Frontal cortex (tissue), 4 donors: ENCODE measurements around the gene GATA2. TPM values are rescaled to one million over a fixed set of nuclear protein-coding genes. Genes with fewer than 3 reads are reported as not detected.
A peak's percentile ranks its signal among the peaks of the same experiment; 100 is the strongest.

Experiments used
- DNase-seq, 2 donors: peaks; one replicate each; pipeline ENCODE4 v3.0.0; 2012; ENCODE audit warnings: low spot score in 2 of 2
- FAIRE-seq: peaks from 2 replicates; lab custom pipeline; 2012; peaks lifted over from hg19 to GRCh38; lab: Jason Lieb, UNC
- total RNA-seq: library from RNA; depleted of rRNA; stranded (reverse); fragments of >200 nt; gene quantifications from one replicate; pipeline ENCODE4 v1.2.3, GENCODE V29; 2014
- donor health status: control.
- donor health status: control.
- donor health status: control.

The GATA2 gene
- 0.41 TPM for total RNA-seq

DNA sequence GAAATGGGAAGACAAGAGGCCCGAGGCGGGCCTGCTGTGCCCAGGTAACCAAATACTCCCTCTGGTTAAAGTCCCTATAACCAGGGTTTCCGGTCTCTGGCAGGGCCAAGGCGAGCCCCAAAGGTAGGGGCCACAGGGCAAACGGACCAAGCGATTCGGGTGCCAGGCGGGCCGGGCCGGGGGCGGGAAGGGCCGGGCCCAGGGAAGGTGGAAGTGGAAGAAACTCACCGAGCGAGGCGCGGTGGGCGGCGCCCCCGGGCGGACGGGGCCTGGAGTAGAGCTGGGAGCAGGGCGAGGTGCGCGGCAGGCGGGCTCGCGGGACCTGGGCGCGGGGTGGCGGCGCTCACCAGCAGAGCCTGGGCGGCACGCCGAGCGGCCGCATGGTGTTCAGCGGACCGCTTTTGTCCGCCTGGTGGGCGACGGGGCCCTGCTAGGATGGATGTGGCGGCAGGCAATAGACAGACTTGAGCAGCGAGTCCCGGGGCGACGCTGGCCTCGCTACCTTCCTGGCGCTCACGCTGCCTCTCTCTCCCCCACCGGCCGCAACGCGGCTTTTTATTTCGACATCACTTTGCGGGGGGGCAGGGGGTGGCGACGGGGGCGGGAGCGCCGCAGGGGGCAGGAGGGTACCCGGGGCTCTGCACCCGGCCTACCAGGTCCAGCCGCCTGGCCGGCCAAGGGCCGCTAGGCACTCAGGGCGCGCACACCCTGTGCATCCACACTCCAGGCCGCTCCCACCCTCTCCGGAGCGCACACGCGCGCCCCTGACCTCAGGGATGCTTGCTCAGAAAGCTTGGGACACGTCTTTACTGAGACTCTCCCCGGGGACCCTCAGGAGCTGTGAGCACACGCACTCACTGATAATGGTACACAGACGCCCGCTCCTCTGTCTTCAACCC, at the start of gene GATA2:
GATA2 (minus strand) TSS at position 531 of the 899 bp plus-strand sequence. CDS start 6,170 bp downstream, outside the sequence.
- DNase-seq (no peak), FAIRE-seq (no peak)

DNA sequence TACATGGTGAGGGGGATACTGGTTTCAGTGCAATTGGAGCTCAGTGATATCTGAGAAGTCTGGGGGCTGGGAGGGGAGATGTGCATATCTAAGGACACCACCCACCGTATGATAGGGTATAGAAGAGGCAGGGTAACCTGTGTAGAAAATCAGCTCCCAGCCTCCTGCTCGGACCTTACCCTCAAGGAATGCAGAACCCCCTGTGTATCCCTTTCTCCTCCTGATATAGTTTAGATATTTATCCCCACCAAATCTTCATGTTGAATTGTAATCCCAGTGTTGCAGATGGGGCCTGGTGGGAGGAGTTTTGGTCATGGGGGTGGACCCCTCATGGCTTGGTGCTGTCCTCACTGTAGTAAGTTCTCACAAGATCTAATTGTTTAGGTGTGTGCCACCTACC, 48.2 kb upstream of the GATA2 start:
- DNase-seq (no peak), FAIRE-seq (no peak)

DNA sequence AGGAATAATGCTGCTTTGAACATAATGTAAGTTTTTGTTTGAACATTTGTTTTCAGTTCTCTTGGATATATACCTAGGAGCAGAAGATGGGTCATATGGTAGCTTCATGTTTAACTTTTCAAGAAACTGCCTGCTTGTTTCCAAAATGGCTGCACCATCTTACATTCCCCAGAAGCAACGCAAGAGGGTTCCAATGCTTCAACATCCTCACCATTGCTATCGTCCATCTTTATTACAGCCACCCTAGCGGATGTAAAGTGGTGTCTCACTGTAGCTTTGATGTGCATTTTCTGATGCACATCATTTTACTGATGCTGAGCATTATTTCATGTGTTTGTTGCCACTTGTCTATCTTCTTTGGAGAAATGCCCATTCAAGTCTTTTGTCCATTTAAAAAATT, 46.4 kb upstream of the GATA2 start:
- FAIRE-seq = no peak
- no peak for DNase-seq

DNA sequence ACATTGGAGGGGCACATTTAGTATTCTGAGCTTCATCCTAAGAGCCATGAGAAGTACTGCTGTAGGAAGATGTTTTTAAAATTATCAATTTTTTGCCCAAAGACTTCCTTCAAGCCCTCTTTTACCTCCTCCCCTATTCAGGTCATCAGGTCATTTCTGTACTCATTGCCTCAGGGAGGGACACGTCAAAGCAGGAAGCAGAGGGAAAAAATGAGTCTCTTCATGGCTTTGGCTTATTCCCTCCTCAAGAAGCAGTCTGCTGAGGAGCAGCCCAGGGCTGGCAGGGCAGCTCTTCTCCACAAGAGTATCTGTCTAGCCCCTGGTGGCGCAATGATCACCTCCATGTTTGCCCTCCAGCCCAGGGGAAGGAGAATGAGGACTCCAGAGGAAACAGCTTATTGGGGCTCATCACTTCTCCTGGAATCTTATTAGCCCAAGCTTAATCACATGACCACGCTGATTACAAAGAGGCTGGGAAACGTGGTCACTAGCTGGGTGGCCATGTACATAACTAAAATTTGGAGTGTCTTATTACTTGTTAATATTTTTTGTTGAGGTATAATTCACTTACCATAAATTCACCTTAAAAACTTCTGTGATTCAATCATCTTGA, 44.2 kb upstream of the GATA2 start:
- no peak for DNase-seq
- FAIRE-seq = no peak

DNA sequence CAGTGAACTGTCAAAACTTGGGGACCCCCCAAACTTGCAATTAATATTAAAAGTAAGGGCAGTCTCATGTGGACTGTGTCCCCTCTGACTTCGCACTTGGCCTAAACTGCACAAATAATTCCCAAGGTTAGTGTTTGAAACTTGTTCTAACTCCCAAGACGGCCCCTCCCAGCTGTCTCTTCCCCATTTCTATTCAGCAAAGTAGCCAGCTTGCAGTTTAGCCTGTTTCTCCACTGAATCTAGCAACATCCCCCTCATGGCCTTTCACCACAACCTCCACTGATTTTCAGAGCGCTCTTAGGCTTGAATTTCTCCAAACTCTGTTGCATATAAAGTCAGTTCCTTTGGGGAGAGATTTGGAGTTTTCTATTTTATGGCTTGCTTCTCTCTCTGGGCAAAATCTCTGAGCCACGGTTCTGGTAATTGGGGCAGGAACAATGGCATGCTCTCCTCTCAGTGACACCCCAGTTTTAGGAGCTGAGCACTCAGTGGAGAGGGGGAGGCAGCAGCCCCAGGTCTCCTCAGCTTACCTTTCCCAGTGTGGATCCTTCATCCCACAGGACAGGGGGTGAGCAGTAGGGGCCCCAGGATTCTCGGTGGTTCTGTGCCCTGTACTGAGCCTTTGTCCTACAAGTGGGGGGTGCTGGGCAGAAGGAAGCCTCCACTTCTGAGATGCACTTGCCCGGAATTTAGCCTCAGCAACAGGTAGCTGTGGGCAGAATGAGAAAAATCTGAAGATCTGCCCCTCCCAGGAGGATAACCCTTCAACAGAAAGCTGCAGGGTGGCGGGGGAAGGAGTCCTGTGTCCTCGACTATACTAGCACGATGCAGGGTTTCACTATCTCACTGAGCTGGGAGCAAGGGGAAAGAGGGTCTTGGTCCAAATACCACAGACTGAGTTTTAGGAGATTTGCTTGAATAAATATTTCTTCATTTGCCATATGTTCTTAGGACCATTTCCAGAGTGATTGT, 39.3 kb upstream of the GATA2 start:
- DNase-seq (no peak), FAIRE-seq (no peak)

DNA sequence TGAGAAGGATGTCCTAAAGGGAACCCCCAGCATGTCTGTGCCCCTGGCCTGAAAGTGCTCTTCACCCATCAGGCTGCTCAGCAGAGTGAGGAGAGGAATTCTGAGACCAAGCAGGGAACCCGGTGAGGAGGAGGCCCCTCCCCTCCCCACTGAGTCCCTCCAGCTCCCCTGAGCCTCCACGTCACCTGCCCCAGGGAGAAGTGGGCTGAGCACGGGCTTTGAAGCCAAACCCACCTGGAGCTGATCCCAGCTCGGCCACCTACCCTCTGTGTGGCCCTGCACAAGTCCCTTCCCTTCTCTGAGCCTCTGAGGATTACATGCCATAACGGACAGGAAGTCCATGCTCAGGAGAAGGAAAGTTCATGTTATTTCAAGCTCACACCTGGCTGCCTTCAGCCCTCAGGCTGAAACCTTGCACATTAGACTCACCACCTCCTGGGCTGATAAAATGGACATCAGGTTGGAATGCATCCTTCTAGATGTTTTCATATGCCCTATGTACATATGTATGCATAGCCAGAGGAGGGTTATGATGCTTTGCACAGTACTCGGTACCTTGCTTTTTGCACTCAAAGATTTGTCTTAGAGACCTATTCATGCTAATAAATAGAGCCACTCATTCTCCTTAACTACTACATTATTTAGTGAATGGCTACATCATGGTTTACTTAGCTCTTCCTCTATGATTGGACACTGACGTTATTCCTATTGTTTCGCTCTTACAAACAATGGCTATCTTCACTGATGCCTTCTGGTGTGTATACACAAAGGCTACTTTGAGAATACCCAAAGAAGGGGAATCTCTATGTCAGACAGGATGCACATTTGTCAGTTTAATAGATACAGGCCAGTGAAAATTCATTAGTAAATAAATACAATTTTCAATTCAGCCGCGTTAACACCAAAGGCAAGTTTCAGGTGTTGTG, 31.6 kb upstream of the GATA2 start:
- FAIRE-seq = no peak

DNA sequence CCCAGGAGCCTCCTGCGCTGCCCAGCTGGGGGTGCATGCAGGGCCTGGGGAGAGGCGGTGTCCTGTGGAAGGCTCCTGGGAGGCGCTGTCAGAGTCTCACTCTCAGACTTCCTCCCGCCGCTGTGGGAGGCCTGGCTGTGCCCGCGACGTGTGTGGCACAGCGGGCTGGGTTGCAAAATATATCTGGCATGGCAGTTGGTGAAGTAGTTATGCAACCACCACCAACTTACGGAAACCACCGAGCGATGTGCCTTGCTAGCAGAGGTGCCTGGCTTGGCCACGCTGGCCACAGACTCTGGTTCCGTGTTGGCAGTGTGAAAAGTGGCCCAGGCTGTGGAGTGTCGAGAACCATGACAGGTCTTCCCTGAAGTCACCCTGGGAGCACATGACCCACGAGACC, 30.6 kb upstream of the GATA2 start:
- FAIRE-seq (no peak), DNase-seq (no peak)

More for the DNA sequence above, 31.6 kb upstream of the GATA2 start:
- peak in 1 of 2 donors; percentile 32 for DNase-seq

DNA sequence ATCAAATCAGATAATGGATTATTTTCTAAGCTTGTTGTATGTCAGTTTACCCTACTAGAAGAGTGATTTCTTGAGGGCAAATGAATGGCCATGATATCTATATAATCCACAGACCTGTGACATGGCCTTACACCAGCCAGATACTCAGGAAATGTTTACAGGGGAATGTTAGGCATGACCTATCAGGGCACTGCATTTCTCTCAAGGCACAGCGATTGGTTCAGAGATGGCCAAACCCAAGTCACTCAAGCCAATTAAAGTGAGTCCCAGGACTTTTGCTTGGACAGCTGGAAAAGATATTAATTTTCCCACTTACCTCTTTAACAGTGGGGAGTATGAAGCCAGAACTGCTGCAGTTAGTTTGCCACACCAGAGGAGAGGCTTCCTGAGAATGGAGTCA, 28.7 kb upstream of the GATA2 start:
- DNase-seq = no peak
- FAIRE-seq = no peak

DNA sequence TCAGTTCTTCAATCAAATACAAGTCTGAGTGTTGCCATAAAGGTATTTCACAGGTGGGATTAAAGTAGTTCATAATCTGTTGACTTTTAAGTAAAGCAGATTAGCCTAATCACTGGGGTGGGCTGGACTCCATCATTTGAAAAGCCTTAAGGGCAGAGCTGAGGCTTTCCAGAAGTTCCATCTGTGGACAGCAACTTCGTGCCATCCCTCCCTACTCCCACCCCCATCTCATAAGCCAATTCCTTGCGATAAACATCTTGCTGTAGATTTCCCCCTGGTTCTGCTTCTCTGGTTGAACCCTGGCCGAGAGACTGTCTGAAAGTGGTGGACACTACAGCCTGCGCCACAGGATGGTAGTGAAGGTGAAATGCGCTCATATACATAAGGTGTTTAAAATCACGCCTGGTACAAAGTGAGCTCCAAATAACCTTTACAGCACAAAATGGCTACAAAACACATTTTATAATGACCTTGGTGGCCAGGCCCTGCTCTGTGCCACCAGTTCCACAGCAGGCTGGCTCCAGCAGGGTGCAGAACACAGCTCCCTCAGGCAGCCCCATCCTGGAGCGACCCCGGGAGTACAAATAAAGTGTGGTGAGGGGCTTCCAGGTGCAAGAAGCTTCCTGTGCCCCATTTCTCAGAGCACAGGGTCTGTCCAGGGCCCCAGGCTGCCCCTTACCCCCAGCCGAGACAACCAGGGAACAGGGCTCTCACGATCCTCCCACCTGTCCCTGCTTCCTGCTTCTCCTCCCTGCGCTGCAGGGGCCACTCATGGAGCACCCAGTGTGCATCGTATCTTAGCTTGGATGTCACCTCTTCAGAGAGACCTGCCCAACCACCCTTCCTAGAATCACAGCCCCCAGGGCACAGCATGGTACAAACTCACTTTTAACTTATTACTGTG, 25.8 kb upstream of the GATA2 start:
- DNase-seq (no peak), FAIRE-seq (no peak)

DNA sequence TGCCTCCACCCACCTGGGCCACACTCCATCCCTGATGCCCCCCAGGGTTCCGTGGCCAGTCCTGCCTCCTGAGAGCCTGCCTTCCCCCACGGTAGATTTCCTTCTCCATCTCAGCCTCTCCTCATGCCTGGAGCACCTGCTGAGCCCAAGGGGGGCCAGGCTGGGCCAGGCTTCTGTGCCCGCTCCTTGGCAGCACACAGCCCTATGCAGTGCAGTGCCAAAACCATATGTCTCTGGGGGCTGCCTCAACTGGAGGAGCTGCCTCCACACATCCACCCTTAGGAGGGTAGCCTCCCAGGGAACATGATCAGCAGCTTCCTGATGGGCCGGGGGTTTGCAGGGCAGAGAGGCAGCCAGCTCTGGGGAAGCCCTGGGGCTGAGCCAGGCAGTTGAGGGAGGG, 24.6 kb upstream of the GATA2 start:
- FAIRE-seq = no peak
- no peak for DNase-seq

DNA sequence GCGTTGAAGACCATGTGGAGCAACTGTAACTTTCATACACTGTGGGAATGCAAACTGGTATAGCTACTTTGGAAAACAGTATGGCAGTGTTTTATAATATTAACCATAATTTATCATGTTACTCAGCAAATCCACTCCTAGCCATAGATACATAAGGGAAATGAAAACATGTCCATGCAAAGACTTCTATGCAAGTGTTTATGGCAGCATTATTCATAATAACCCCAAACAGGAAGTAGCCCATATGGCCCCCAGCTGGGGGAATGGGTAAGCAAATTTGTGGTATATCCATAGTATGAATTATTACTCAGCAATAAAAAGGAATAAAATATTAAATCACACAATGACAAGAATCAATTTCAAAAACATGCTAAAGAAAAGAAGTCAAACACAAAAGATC, 23.0 kb upstream of the GATA2 start:
- no peak for FAIRE-seq
- DNase-seq = no peak

DNA sequence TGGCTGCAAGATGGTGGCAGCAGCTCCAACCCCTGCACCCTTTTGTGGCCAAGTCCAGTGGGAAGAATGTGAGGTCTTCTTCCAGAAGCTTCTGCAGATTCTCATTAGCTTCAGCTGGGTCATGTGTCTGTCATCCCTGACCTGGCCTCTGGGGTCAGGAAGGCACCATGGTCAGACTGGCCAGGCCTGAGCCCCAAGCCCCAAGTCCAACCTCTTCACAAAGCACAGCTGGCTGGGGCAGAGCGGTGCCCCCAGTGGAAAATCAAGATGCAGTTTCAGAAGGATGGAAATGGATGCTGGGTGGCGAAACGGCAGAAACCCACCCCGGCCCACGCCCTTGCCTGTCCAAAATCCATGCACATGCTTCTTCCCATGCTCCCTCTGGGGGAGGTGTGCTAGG, 15.9 kb upstream of the GATA2 start:
- FAIRE-seq = no peak
- DNase-seq = no peak

DNA sequence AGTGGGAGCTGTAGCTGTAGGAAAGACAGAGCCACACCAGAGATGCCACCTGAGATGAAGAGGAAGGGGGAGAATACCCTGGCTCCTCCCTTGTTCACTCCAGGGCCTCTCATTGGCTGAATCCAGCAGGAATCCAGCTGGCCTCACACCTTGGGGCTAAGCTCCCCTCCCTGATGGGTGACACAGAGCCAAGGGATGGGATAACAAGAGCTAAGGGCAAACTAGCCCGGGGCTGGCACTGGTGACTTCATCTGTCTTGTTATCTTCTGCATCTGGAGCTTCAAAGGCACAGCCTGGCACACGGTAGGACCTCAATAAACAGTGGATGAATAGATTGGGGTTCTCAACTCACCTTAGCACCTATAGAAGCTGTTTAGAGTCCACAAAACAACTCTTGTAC, 13.8 kb upstream of the GATA2 start:
- DNase-seq = no peak
- no peak for FAIRE-seq

DNA sequence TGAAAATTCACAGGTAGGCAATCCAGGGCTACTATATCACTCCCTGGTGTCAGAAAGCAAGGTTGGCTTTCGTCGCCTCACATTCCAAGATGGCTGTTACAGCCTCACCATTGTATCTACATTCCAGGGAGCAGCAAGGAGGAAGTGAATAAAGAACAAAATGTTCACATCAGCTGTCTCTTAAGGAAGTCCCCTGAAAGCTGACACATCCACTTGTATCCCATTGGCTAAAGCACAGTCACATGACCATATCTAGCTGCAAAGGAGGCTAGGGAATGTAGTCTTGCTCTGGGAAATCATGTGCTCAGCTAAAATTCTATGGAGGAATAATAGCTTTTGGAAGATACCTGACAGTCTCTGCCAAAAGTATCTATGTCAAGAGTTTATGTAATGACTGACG, 12.8 kb upstream of the GATA2 start:
- DNase-seq = no peak
- no peak for FAIRE-seq

DNA sequence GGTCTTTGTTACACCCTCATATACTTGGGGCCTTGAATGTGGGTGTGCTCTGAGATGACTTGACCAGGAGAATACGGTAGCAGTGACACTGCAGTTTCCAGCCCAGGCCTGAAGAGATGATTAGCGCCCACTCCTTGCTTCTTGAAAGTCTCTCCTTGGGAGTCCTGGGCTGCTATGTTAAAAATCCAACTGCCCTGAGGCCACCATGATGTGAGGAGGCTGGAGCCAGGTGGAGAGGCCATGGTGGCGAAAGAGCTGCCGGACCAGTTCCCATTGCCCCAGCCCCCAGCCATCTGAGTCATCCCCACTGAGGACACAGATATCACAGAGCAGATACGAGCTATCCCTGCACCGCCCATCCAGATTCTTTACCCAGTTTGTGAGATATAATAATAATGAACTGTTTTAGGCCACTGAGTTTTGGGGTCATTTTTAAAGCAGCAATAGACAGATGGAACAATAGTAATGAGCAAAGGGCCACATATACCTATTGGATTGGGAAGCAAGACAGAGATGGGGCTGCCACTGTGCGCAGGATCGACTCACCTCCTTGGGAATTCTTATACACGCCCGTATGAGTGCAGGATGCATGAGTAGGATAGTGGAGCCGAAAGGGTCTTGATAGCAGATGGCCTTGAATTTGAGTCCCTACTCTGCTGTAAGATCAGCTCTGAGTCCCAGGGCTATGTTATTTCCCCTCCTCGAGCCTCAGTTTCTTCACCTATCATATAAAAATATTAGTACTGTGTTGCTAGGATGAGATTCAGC, 12.1 kb upstream of the GATA2 start:
- DNase-seq = no peak

DNA sequence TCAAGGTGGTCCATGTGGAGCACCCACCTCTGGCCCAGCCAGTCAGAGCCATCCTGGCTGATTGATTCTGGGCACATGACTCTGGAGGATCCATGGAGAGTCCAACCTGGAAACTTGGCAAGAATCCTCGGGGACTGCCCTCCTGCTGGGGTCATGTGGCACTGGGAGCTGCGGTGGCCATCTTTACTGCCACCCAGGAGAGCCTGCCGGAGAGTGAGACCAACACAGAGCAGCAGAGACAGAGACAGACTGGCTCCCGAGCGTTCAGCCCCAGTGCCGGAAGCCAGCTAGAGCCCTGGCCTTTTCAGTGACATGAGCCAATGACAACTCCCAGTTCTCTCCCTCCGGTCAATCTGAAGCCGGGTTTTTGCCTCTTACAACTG, 11.5 kb upstream of the GATA2 start:
- no peak for FAIRE-seq
- no peak for DNase-seq

More for the DNA sequence above, 12.1 kb upstream of the GATA2 start:
- no peak for FAIRE-seq

DNA sequence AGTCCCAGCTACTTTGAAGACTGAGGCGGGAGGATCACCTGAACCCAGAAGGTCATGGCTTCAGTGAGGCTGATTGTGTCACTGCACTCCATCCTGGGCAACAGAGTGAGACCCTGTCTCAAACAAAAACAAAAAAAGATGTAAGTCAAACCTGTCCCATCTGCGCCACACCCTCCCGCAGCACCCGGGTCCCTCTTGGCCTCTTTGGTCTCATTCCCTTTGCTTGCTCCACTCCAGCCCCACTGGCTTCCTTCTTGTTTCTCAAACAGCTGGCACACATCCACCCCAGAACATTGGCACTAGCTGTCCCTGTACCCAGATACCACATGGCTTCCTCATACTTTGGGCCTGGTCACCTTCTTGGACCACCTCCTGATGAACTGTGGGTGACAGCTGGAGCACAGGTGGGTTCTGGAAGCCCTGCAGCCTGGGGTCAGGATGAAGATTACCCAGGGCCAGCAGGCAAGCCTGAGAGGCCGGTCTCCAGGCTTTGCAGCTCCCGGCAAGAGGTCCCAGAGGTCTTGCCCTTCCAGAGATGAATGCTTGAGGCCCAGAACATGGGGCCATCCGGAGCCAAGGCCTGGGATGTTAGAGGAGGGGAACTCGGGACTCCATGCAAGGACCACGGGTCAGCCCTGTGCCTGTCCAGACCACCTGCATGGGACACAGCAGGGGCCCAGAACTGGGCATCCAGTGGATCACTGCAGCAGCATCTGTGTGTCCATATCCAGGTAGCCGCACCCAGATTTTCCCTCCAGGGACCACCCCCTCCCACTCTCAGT, 10.9 kb upstream of the GATA2 start:
- FAIRE-seq (no peak), DNase-seq (no peak)
